OCI-M1 (cell line): ENCODE results near the gene ELP5.

ENCODE experiments used
- DNase-seq: peaks from one replicate; lab custom pipeline; 2025; lab: John Stamatoyannopoulos, UW

The ELP5 gene

DNA sequence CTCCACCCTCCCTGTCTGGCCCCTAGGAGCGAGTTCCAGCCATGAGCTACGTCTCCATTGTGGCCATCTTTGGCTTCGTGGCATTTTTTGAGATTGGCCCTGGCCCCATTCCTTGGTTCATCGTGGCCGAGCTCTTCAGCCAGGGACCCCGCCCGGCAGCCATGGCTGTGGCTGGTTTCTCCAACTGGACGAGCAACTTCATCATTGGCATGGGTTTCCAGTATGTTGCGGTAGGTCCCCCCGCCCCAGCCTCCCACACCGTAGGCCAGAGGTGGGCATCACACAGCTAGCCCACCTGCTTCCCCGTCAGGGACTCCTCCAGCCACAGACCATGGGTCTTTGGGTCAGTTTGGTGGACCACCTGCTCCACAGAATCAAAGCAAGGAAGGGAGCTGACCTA is 33.7 kb downstream of the ELP5 start:
- no peak for DNase-seq

DNA sequence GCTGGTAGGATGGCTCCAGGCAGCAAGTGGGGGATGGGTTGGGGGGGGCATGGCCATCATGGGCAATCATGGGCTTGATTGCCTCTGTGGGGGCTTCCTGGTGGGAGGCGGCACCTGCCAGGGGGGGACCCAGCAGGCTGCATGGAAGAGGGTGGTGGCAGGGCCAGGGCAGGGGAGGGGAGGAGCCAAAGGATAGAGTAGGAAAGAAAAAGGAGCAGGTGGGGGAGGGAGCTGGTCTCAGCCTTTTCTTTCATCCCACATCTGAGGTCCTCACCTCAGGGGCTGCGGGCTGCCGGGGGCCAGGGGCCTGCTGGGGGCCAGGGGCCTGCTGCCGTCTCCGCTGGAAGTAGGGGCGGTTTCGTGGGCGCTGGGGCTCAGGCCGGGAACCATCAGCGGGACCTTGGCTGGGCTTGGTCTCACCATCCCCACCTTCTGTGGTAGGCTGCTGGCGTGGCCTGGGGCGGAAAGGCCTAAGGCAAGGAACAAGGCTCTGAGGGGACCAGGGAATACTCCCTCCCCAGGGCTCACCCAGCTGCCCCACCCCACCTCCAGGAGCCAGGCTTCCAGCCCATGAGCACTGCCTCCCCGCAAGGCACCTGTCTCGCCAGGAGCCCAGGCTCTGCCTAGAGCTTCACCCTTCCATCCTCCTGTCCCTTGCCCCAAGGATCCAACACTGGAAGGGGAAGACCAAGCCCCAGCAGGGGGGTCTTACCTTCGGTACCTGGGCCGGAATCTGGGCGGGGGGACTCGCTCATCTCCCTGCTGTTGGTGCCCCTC is 37.4 kb downstream of the ELP5 start:
- no peak for DNase-seq

- DNase-seq = no peak
Measured at GRCh38 chr17:7290166-7290565, 38.2 kb downstream of the ELP5 start.

DNA sequence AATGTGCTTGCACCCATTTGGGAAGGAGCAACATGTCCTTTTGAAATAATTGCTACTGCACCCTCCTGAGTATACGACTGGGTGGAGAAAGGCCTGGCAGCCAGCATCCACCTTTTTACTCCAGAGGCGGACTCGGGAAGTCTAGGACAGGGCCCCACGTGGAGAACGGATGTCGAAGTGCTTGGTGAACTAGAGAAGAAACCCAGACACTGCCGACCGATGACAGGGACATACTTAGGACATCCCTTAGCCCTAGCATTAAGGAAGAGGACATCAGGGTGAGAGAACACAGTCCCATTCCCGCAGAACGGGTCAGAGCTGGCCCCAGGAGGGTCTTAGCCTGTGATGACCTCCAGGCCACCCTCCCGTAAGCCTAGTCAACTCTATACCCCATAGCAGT is 38.7 kb downstream of the ELP5 start:
- DNase-seq = no peak

- no peak for DNase-seq
Measured at GRCh38 chr17:7292194-7292593, 40.2 kb downstream of the ELP5 start.

DNA sequence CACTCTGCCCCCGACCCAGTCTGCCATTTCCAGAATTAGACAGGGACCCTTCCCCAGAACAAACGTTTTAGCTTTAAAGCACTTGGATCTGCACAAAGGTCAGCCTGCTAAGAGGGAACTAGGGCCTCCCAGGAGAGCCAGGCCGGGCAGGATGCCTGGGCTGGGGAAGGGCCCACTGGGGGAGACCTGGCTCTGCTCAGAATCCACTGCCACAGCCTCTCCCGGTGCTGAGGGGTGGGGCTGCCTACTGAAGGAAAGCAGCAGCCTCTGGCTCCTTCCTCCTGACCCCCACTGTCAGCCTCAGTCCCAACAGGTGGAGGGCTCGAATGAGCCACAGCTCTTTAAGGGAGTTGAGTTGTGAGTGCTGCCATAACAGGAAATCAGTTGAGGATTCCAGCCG is 40.7 kb downstream of the ELP5 start:
- no peak for DNase-seq

DNA sequence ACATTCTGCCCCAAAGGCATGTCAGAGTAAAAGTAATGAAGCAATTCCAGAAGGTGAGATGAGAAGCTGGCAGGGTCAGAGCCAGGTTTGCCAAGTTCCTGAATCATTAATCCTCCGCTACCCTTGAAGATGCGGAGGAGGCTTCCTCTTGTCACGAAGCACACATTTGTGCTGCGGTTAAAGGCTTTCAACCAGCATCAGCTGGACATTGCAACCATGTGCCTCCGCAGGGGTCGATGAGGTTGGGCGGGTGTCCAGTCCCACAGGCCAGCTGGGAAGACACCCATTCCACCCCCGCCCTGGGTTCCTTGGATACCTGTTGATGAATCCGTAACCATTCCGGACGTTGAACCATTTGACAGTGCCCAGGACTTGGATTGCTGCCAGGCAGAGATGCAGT is 41.1 kb downstream of the ELP5 start:
- peak; percentile 91 for DNase-seq

GRCh38 chr17:7293816-7294613 is 42.0 kb downstream of the ELP5 start:
- peak; percentile 34 for DNase-seq

GRCh38 chr17:7294614-7295153 is 42.7 kb downstream of the ELP5 start, which contains the start of gene YBX2:
YBX2 (minus strand) TSS chr17:7294639; CDS start chr17:7294500, 139 bp downstream.
- DNase-seq = no peak

GRCh38 chr17:7295230-7296180 is 43.5 kb downstream of the ELP5 start:
- DNase-seq = no peak

- peak; percentile 95 for DNase-seq
Measured at GRCh38 chr17:7296189-7296861, 44.3 kb downstream of the ELP5 start.

DNA sequence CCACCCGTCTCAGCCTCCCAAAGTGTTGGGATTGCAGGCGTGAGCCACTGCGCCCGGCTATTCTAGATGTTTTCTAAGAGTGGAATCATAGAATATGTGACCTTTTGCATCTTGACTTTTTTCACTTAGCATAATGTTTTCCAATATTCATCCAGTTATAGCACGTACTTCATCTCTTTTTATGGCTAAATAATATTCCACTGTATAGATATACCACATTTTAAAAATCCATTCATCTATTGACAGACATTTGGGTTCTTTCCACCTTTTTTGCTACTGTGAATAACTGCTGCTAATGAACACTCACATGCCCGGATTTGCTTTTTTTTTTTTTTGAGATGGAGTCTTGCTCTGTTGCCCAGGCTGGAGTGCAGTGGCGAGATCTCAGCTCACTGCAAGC is 52.2 kb downstream of the ELP5 start:
- DNase-seq = no peak

DNA sequence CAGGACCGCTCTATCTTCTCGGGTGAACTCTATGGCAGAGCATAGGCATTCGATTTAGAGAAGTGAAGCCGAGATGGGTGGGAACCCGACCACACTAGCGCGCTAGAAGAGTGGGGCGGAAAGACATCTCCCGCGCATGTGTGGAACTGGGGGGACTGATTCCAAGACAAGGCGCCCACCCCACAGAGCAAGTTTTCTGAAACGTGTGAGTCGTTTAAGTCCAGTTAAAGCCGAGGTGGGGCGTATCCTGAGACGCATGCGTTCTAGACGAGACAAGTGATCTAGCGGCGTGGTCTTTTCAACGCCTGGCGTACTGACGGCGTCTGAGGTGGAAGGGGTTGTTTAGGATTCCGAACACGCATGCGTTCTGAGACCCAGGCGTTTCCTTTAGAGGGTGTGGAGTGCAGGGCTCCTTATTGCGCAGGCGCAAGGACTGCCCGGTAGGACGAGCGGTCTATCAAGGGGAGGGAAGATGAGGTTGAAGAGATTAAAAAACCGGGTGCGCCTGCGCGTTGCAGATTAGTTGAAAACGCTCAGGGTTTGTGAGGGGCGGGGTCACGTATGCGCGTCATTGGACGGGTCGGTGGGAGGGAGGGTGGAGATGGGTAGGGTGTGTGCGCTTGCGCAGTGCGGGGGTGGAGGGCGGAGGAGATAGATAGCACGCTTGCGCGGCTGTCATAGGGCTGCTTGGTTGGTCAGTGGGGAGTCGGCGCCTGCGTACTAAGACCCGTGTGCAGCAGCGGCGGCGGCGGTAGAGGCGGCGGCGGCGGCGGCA is 55.1 kb downstream of the ELP5 start, which contains the start of gene EIF5A:
Gene EIF5A (plus strand): TSS at position 718 of the 775 bp plus-strand sequence. CDS start 2,008 bp downstream, outside the sequence.
- DNase-seq = peak; percentile 100

DNA sequence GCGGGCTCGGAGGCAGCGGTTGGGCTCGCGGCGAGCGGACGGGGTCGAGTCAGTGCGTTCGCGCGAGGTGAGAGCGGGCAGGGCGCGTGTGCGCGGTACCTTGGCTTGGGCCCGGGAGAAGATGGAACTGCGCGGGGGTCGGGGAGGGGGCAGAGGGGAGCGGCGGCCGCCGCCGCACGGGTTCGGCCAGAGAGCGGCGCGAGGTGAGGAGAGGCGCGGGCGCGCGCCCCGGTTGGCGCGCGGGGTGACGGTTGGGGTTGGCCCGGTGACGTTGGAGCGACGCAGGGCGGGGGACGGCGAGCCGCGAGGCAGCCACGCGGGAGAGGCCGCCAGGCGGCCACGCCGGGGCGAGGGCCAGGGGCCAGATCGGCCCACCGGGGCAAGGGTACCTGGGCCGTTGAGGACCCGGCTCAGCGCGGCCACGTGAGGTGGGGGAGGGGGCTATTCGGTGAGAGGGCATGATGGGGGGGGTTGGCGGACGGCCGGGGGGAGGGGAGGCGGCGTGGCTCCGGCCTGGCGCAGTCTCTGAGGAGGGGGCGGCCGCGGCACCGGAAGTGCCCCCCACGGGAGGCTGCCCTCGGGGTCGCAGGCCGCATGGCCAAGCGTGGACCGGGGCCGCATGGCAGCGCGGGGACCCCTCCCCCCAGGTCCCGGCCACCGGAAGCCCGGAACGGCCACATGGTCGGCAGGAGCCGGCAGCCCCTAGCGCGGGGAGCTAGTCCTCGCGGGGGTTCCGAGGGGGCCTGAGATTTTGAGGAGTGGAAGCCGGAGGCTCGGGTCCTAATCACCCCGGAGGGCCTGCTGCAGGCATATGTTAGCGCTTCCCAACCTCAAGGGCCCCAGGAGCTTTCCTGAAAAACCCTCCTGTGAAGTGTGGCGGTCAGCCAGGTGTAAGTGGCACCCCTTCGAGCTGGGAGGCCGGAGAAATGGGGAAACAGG is 55.9 kb downstream of the ELP5 start:
- DNase-seq = peak; percentile 64

DNA sequence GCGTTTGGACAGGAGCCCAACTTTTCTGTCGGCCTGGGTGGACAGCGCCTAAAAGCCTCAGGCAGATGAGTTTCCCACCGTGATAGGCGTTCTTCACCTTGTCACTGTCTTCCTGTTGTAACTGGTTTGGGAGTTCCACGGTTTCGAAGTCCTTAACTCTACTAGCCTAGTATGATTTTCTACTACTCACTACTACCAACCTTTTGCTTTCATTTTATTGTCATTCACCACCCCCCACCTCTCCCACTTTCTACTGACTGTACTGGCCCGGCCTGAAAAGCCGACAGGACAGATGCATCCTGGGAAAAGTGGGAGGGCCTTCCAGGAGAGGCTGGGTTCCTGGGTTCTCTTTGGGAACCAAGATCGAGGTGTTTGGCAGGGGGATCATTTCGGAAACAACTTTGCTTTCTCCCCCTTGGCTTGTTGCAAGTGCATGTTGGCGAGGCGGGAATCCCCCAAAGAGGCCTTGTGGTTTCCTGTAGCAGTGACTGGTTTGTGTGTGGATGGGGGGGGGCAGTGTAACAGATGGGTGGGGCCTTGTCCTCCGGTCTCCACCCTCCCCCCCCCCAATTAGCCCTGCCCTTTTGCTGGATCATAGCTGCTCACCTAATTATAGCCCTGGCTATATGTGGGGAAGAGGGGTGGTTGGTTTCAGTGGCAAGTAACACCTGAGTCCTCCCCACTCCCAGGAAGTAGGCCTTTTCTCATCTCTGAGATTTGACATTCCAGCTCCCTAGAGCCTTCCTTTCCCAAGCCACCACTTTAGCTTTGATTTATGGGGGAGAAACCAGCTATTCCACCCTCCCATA is 56.8 kb downstream of the ELP5 start:
- DNase-seq = peak; percentile 94
